C1 segment of cervical spinal cord (tissue), 14 donors: Measurements from ENCODE around the gene SLC35E4.
"Not testable (repeated sequence)": the region's sequence is repeated elsewhere in the genome, so short reads cannot be mapped to it uniquely, and the experiment has no call there.

Experiments used
- DNase-seq, 14 donors: peaks; one replicate each; lab custom pipeline; 2025; lab: John Stamatoyannopoulos, UW

Gene SLC35E4

DNA sequence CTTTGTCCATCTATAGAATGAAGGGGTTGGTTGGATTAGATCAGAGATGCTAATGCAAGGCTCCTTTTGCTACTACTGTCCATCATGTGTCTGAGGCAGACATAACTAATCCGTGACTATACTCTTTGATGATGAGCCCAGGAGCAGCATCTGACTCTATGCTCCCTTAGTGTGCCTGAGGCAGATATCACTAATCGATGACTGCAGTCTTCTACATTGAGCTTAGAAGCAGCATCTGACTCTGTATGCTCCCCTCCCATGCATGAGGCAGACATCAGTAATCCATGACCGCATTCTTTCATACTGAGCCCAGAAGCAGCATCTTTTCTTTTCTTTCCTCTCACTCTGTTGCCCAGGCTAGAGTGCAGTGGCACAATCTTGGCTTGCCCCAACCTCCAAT is 24.4 kb upstream of the SLC35E4 start:
- DNase-seq = no peak

DNA sequence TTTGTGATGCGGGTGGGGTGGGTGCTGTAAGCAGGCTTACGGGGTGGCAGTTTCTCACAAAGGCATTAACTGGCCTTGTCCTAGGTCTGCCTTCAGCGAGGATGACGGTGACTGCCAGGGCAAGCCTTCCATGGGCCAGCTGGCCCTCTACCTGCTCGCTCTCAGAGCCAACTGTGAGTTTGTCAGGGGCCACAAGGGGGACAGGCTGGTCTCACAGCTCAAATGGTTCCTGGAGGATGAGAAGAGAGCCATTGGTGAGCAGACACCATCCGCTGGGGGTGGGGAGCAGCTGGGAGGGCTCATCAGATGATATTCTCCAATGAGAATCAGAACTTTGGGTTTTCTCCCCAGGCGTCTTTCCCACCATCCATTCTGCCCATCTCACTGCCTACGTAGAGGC is 22.8 kb upstream of the SLC35E4 start:
- no peak for DNase-seq

DNA sequence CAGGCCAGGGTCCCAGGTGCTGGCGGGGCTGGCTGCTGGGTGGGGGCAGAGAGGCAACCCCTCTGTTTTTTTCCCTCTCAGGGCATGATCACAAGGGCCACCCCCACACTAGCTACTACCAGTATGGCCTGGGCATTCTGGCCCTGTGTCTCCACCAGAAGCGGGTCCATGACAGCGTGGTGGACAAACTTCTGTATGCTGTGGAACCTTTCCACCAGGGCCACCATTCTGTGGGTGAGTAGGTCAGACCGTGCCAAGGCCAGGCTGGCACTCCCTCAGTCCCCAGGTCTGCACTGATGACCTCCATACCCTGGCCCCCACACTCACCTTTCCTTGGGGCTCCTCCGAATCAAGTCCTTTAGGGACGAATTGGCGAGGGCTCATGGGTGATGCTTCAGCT is 21.3 kb upstream of the SLC35E4 start:
- DNase-seq = no peak

DNA sequence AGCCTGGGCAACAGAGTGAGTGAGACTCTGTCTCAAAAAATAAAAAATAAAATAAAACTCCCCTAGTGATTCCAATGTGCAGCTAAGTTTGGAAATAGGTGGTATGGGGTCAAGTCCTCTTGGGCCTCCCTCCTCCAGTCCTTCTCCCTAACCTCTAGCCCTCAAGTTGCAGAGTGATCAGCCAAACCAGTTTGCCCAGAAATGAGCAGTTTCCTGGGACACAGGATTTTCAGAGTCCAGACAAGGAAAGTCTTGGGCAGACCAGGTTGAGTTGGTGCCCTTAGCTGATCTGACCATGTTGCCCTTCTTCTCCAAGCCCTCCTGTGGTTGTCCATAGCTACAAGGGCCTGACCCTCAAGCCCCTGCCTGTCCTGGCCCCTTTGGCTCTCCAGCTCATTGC is 20.7 kb upstream of the SLC35E4 start:
- DNase-seq = no peak

DNA sequence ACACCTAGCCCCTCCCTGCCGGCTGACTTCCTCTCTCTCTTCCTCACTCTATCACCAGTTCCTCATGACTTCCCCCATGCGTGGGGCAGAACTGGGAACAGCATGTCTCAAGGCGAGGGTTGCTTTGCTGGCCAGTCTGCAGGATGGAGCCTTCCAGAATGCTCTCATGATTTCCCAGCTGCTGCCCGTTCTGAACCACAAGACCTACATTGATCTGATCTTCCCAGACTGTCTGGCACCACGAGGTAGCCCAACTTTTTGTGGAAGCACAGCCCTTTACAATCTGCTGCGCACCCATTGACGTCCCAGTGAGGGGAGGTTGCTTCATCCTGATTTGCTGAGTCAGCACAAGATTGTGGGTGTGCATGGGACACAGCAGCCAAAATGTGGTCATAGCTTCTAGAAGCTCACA is 20.0 kb upstream of the SLC35E4 start:
- DNase-seq = no peak

DNA sequence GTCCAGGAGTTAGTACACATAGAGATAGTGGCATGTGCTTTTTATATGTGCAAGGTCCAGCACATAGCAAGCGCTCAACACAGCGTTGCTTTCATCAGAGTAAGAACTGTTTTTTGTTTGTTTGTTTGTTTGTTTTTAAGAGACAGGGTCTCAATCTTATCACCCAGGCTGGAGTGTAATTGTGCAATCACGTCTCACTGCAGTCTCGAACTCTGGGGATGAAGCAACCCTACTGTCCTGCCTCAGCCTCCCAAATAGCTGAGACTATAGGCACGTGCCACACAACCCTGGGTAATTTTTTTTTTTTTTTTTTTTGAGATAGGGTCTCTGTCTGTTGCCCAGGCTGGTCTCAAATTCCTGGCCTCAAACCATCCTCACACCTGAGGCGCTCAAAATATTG is 17.8 kb upstream of the SLC35E4 start:
- DNase-seq = no peak

DNA sequence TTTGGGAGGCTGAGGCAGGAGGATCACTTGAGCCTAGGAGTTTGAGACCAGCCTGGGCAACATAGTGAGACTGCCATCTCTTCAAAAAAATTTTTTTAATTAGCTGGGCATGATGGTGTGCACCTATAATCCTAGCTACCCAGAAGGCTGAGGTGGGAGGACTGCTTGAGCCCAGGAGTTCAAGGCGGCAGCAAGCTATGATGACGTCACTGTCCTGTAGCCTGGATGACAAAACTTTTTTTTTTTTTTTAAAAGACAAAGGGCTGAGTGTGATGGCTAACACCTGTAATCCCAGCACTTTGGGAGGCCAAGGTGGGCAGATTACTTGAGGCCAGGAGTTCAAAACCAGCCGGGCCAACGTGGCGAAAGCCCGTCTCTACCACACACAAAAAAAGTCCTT is 15.7 kb upstream of the SLC35E4 start:
- DNase-seq = not testable (repeated sequence)

DNA sequence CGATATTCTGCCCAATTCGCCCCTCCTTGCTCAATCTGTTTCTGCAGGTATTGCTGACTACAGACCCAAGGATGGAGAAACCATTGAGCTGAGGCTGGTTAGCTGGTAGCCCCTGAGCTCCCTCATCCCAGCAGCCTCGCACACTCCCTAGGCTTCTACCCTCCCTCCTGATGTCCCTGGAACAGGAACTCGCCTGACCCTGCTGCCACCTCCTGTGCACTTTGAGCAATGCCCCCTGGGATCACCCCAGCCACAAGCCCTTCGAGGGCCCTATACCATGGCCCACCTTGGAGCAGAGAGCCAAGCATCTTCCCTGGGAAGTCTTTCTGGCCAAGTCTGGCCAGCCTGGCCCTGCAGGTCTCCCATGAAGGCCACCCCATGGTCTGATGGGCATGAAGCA is 9.2 kb upstream of the SLC35E4 start:
- DNase-seq = no peak

DNA sequence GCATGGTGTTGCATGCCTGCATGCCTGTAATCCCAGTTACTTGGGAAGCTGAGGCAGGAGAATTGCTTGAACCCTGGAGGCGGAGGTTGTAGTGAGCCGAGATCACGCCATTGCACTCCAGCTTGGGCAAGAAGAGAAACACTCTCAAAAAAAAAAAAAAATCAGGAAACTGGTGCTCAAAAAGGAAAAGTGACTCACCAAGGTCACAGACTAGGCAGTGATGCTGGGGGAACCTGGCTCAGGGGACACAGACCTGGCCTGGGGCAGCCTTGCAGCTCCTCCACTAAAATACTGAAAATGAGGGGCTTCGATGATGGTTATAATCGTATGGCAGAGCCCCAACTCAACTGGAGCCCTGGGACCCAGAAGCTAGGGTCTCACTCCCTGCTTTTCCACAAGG is 8.1 kb upstream of the SLC35E4 start:
- no peak for DNase-seq

DNA sequence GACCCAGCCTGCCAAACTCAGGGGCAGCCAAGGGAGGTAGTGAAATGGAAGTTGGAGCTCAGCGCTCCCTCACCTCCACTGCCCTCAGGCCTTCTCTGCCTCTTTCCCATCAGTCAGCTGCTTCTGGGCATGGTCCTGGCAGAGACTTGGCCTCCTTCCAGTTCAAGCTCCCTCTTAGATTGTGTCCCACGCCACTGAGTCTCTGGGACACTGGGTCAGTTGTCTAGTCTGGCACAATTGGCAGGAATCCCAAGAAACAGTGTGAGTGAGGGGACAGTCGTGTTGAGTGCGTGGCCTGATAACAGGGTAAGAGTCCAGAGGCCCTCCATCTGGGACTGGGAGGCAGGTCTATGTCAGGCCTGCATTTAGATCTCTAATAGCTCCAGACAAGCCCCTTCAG is 7.1 kb upstream of the SLC35E4 start:
- peak in 6 of 14 donors; percentile 16 to 63 (median 20) for DNase-seq

DNA sequence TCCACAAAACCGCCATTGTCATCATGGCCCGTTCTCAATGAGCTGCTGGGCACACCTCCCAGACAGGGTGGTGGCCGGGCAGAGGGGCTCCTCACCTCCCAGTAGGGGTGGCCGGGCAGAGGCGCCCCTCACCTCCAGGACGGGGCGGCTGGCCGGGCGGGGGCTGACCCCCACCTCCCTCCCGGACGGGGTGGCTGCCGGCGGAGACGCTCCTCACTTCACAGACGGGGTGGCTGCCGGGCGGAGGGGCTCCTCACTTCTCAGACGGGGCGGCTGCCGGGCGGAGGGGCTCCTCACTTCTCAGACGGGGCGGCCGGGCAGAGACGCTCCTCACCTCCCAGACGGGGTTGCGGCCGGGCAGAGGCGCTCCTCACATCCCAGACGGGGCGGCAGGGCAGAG is 4.1 kb upstream of the SLC35E4 start:
- not testable (repeated sequence) for DNase-seq

DNA sequence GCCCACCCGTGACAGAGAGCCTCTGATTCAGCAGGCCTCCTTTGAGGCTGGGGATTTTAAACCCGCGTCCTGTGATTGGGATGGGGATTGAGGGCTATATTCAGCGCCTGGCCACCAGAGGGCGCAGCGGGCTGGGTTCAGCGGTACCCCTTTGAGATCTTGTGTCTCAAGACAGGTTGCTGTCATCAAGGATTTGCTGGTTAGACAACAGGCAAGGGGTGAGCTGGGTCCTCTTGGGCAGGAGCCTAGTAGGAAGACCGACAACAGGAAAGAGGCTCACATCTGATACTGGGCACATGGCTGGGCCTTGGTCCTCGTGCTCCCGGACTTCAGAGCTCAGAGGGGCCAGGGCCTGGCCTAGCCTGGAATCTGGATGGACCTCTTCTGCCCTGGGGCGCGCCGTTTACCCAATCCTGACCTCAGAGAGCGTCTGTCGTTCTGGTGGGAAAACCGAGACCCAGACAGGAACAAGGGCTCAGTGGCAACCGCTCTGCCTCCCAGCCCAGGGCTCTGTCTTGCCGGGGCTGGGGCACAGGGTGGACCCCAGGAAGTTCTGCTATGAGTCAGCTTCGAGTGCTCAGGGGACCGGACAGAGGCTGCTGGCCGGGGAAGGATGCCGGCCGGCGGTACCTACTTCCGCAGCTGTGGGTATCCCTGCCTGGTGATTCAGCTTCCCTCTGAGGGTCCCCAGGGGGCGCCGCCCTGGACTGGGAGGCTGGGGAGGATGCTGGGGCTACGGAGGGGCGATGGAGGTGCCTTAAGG is 929 bp upstream of the SLC35E4 start:
- DNase-seq = peak; percentile 41 to 89 (median 82)

DNA sequence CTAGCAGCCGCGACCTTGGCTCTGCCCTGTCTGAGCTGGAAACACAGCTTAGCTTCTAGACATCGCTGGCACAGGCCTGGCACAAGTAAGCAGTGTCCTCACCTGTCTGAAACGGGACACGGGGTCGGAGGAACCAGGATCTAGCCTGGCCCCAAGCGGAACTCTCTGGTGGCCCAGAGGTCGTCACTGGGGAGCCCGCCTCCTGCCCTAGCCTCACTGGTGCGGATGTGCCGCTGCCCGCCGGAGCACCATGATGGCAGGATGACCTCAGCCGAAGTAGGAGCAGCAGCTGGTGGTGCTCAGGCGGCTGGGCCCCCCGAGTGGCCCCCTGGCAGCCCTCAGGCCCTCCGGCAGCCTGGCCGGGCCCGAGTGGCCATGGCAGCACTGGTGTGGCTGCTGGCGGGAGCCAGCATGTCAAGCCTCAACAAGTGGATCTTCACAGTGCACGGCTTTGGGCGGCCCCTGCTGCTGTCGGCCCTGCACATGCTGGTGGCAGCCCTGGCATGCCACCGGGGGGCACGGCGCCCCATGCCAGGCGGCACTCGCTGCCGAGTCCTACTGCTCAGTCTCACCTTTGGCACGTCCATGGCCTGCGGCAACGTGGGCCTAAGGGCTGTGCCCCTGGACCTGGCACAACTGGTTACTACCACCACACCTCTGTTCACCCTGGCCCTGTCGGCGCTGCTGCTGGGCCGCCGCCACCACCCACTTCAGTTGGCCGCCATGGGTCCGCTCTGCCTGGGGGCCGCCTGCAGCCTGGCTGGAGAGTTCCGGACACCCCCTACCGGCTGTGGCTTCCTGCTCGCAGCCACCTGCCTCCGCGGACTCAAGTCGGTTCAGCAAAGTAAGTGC is 871 bp downstream of the SLC35E4 start:
- peak in 9 of 14 donors; percentile 14 to 62 (median 39) for DNase-seq

DNA sequence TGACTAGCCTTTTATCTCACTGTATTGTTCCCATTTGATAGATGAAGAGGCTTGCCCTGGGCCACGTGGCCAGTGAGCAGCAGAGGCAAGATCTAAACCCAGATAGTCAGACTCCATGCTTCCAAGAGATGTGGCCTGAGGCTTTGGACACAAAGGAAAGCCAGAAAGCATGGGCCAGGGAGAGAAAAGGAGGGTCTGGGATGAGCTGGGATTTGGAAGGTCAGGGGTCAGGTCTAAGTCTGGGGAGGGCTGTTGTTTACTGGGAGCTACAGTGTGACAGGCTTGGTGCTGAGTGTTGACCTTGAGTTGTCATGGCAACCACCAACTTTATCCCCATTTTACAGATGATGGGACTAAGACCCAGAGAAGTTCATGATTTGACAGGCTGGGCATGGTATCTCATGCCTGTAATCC is 2.1 kb downstream of the SLC35E4 start:
- DNase-seq = no peak

DNA sequence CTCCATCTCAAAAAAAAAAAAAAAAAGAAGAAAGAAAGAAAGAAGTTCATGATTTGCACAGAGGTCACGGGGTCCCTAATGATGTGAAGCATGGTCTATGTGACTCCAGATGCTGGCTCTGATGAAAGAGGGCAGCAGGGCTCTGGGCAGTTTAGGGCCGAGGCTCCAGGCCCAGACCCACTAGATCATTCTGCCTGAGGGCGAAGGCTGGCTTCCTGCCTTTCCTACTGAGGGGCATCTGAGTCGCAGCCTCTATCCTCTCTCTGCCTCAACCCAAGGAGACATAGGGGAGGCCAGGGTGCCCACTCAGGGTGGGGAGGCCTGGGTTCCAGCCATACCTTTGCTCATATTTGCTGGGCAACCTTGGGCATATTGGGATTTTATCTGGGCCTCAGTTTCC is 4.8 kb downstream of the SLC35E4 start:
- DNase-seq = no peak

DNA sequence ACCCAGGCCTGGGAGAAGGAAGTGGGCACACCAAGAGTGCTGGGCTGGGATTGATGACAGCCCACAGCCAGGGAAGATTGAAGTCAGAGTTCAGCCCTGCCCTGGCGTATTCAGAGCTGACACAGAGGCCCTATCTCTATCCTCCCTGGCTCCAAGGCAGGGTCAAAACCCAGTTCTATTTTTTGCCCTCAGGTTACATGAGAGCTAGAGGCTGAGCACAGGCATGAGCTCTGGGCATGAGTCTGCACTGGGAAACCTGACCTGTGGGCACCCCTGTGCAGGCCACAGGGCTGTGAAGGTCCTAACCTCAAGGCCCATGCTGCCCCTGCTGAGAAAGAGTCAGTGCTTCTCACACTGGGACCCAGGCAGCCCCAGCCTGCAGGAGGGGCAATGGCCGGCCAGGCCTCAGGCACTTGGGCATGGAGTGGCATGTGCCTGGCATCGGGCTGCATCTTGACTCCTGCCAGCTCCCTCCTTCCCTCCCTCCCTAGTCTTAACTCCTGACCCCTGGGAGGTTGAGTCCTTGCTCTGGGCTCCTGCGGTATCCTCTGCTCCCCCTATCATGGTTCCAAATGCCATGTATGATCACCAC is 5.4 kb downstream of the SLC35E4 start:
- no peak for DNase-seq

DNA sequence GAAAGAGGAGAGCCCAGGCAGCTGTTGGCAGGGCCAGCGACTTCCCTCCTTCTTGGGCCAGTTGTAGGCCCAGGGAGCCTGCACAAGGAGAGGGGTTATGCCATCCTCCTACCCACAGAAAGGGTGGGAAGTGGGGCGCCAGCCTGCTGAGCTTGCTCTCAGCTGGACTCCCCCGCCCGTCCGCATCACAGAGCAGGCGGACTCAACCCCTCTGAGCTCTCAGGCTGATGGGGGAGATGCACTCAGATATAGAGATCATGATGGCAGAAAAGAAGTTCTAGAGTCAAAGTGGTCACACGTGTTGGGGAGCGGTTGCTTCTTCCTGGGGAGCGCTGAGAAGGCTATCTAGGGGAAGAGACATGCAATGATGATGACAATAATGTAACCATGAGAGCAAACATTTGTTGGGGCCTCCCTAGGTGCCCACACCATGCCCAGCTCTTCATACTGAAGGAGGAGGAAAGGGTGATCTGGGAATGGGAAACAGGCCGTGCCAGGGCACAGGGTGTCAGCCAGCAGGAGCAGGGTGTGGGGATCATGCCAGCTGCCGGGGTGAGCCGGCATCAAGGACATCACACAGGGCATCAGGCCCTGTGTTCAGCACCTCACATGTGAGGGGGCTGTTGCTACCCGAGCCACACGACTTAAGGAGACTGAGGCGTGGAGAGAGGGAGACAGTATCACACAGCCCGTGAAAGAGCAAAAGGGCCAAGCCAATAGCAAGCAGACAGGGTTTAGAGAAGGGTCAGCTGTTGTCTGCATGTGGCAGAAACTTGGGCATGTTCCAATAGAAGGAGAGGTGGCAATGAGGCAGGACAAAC is 7.7 kb downstream of the SLC35E4 start:
- DNase-seq = peak in 5 of 14 donors; percentile 12 to 41 (median 28)

DNA sequence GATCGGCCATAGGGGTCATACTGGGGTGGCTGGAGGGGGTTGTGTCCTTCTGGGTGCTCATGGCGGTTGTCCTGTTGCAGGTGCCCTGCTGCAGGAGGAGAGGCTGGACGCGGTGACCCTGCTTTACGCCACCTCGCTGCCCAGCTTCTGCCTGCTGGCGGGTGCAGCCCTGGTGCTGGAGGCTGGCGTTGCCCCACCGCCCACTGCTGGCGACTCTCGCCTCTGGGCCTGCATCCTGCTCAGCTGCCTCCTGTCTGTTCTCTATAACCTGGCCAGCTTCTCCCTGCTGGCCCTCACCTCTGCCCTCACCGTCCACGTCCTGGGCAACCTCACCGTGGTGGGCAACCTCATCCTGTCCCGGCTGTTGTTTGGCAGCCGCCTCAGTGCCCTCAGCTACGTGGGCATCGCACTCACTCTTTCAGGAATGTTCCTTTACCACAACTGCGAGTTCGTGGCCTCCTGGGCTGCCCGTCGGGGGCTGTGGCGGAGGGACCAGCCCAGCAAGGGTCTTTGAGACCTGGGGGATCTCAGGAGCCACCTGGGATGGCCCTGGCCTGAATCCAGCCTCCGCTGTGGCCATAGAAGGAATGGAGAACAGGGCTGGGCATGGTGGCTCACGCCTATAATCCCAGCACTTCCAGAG is 11.1 kb downstream of the SLC35E4 start:
- DNase-seq = no peak

DNA sequence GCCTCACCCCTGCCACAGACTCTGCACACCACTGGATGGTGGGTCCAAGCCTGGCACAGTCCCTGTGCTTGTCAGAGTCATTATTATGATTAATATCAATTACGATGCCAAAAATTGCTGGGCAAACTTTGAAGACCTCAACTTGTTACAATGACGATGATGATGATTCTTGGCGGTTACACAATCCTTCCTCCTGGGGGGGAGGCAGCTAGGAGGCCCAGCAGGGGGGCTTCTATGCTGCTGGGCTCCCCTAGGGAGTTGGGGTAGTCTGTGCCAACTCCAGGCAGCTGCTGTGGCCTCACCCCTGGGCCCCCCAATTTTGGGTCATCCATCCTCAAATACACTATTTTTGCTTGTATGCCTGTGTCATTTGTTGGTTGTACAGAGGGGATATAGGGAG is 12.0 kb downstream of the SLC35E4 start:
- no peak for DNase-seq

DNA sequence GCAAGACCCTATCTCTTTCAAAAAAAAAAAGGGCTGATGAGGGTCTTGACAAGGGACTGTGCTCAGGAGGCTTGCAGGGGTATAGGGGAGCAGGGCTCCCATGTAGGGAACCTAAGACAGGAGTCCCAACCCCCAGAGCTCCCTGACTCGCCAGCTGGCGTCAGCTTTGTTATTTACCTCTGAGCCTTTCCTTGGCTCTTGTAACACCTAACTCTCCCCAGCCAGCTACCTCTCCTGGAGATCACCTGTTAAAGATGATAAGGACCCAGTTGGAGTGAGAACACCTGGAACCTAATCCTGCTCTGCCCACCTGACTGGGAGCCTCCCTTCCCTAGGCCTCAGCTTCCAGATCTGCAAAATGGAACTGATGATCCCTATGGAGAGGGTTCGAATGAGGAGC is 13.2 kb downstream of the SLC35E4 start:
- DNase-seq = no peak

DNA sequence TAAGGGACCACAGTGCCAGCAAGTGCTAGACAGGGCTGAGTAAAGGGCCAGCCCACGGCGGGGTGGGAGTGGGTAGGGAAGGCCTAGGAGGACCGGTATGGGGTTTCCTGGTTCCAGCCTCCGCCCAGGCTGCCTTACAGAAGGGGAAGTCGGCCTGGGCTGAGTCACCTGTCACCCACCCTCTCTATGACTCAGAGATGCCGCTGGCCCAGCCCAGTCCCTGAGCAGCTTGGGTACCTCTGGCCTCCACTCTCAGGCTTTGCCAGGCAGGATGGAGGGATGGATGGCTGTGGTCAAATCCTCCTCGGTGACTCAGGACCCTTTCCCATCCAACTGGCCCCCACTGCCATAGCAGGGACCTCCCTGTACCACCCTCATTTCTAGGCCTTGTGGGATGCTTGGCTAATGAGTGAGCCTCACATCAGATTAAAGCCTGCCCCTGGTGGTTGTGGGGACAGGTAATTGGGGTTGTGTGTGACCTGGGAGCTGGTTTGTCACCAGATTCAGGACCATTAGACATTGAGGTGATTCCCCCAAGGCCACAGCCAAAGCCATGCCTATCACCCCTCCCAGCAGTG is 13.9 kb downstream of the SLC35E4 start:
- DNase-seq = peak in 1 of 14 donors; percentile 9
